Measurements from ENCODE around the gene HOXB4.

DNA sequence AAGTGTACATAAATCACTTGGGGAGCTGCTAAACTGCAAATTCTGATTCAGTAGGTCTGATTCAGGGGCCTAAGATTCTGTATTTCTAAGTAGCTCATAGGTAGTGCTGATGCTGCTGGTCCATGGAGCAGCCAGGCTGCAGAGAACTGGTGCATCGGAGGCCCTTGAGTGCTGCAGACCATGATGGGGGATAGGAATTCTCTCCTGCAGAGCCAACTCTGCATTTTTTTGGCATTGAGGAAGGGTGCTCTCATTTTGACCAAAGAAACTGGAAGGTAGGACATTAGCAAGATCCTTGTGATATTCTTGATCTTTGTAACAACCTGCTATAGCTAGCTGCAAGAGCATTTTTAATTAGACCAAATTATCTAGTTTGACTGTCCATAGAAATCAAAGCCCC, 37.9 kb downstream of the HOXB4 start:
- TF ChIP-seq CTCF (IDR thresholded peaks at IDR 0.05; ENCODE audit: low read depth, low read length) (no peak), POLR2A (IDR thresholded peaks at IDR 0.05; ENCODE audit: extremely low read depth, insufficient read length) (no peak)
